T-helper 9 cell (primary cell): ENCODE measurements around the gene CNFN.
"Not testable (repeated sequence)": the region's sequence is repeated elsewhere in the genome, so short reads cannot be mapped to it uniquely, and the experiment has no call there.

Experiments
- DNase-seq: peaks from one replicate; pipeline ENCODE4 v3.0.0-alpha.2; 2020

CNFN gene

GRCh38 chr19:42348211-42348610 lies 41.9 kb downstream of the CNFN start:
- no peak for DNase-seq

- no peak for DNase-seq
These were observed 44.8 kb downstream of the CNFN start for GRCh38 chr19:42345191-42345812.

GRCh38 chr19:42344336-42344893 lies 45.7 kb downstream of the CNFN start:
- DNase-seq: no peak

GRCh38 chr19:42343344-42344110 lies 46.6 kb downstream of the CNFN start:
- no peak for DNase-seq

GRCh38 chr19:42339922-42340321 lies 50.2 kb downstream of the CNFN start:
- not testable (repeated sequence) for DNase-seq

GRCh38 chr19:42339126-42339860 lies 50.8 kb downstream of the CNFN start:
- DNase-seq: not testable (repeated sequence)
